GM18951 (cell line): Measurements from ENCODE around the gene TRAPPC5.

Experiments used
- POLR2A ChIP-seq: IDR thresholded peaks from 4 replicates; pipeline ENCODE4 v1.6.1; 2011; ENCODE audit warnings: mild to moderate bottlenecking; ENCODE audit not compliant: insufficient read length, insufficient read depth; ENCODE audit errors: extremely low read depth
- in situ Hi-C: fragments of 300-500 bp; cut with MboI; formaldehyde crosslinking; loops from one replicate; pipeline ENCODE4 v1.12.0; 2022; ENCODE audit warnings: low sequenced_read_pairs, mixed read lengths, inconsistent platforms; ENCODE audit not compliant: unreplicated experiment

Gene TRAPPC5

DNA sequence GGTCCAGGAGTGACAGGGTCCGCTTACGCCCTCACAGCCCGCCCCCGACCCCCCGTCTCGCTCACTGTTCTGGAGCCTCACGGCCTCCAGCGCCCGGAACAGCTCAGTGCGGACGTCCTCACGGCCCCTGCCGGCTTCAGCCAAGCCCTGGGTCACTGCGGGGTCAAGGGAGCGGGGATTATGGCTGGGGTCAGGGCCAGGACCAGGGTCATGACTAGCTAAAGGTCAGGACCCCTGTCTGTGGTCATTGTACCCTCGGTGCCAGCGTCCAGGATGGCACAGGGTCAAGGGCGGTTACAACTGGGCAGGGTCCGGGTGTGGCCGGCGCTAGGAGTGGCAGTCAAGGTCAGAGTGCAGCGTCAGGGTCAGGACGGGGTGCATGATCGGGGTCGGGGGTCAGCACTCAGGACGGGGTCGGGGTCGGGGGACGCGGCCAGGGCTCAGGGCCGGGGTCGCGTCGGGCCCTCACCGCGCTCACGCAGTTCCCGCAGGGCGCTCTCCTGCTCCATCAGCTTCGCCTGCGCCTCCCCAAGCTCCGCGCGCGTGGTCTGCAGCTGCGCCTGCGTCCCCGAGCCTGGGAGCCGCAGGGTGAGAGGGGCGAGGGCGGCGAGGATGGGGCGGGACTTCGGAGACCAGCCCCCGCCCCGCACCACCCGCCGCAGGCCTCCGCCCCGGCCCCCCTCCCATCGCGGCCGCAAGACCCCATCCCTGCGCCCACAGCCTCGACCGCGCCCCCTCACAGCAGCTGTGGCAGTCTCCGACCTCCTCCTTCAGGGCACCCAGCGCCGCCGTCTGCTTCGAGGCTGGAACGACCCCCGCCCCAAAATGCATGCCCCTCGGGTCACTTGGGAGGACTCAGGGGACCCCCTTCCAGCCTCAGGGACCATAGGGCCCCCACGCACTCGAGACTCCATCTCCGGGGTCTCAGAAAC is 49.9 kb downstream of the TRAPPC5 start:
- no peak for TF ChIP-seq POLR2A
- in situ Hi-C loops, result no loop called here

DNA sequence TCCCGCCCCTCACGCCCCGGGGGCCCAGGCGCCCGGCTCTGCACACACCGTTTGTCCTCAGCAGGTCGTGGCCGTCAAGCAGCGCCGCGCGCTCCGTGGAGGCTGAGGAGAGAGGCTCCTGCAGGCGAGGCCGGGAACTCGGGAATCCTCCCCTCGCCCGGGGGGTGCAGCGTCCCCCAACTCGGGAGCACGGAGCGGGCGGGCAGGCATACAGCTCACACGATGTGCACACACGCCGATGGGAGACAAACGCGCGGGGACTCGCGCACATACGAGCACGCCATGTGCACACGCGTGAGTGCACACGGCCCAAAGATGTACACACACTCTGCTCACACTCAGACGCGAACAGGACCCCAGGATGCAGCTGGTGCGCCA is 50.6 kb downstream of the TRAPPC5 start:
- TF ChIP-seq POLR2A, result no peak
- in situ Hi-C loops, result no loop called here

DNA sequence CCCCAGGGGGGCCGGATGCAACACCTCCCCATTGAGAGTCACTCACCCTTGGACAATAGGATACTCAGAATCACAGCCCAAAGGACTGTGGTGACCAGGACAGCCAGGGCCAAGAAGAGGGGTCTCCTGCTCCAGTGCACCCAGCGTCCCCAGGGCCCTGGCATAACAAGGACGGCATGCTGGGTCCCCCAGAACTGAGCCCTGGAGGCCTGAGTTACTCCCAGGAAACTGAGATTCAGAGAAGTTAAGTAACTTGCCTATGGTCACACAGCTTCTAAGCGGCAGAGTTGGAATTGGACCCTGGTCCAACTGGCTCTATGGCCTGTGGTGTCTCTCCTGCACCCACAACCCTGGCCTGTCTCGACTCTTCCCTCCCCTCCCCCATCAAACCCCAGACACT is 51.0 kb downstream of the TRAPPC5 start:
- in situ Hi-C loops, result no loop called here
- TF ChIP-seq POLR2A, result no peak

DNA sequence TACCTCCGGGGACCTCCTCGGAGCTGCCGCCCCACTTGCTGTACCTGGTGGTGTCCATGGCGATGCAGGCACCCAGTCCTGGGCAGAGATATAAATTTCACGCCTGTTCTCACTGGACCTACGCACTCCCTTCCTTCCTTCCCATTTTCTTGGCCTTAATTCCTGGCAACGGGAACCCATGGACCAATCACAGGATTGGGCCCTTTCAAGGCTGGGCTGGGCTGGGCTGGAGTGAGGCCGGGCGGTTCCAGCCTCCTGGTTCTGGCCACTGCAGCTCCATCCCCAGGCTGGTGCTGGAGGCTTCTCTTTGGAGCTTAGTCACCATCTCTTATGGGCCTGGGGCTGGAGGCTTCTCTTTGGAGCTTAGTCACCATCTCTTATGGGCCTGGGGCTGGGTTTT is 51.4 kb downstream of the TRAPPC5 start, which contains the start of gene CLEC4G:
CLEC4G (minus strand) TSS at position 66 of the 400 bp plus-strand sequence; CDS start at position 58, 8 bp downstream.
- TF ChIP-seq POLR2A, result no peak
- in situ Hi-C loops, result no loop called here

DNA sequence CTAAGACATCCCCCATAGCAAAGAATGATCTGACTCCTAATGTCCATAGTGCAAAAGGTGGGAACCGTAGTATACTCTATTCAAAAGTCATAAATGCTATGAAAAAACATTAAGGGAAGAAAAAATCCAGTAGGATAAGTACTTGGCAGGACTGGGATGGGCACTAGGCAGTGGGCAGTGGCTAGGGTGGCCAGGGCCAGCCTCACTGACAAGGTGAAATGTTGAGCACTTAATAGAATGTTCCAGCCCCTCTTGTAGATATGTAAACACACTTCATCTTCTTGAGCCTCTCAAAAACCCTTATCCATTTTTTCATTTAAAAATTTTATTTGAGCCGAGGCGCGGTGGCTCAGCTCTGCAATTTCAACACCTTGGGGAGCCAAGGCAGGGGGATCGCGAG is 52.7 kb downstream of the TRAPPC5 start:
- in situ Hi-C loops, result no loop called here
- TF ChIP-seq POLR2A, result no peak

DNA sequence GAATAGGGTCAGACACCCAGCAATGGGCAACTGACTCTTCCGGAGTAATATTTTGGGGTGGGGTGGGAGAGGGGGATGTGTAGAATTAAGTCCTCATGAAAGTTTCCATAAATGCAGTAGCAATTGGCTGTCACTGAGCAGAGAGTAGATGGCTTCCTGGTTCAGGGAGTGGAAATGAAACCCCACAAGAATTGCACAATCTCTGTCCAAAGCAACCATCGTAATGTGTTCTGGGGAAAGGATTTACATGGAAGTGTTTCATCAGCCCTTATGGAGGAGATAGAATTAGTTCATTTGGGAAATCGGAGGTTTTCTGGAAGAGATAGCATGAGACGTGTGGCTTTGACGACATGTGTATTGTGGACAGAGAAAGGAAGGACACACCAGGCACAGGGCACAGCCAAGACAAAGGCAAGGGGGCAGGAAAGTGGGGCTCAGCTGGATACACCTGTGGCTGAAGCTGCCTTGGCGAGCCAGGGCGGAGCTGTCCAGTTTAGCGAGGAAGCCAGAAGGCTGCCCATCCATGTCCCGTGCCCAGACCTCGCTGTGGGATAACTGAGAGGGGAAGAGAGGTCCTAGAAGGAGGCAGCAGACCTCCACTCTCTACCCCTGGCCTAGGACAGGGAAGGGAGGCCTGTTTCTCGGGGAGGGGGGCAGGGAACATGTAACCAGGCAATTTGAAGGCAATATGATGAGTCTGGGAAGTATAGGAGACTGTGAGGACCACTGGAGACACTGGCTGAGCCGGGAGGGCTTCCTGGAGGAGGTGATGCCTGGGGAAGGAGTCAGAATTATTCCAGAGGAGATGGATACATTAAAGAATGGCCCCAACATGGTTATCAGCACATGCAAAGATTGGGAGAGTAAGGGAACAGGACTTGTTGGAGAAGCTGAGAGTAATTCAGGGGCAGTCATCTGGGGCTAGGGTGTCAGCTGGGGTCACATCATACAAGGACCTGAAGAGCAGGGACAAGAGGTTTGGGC is 53.9 kb downstream of the TRAPPC5 start:
- no peak for TF ChIP-seq POLR2A
- in situ Hi-C loops, result no loop called here

DNA sequence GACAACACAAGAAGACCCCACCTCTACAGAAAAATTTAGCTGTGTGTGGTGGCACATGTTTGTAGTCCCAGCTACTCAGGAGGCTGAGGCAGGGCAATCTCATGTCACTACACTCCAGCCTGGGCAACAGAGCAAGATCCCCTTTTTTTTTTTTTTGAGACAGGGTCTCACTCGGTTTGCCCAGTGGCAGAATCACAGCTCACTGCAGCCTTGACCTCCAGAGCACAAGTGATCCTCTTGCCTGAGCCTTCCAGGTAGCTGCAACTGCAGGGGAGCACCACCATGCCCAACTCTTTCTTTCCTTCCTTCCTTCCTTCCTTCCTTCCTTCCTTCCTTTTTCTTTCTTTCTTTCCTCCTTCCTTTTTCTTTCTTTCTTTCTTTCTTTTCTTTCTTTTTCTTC is 55.5 kb downstream of the TRAPPC5 start:
- no peak for TF ChIP-seq POLR2A
- in situ Hi-C loops, result no loop called here

DNA sequence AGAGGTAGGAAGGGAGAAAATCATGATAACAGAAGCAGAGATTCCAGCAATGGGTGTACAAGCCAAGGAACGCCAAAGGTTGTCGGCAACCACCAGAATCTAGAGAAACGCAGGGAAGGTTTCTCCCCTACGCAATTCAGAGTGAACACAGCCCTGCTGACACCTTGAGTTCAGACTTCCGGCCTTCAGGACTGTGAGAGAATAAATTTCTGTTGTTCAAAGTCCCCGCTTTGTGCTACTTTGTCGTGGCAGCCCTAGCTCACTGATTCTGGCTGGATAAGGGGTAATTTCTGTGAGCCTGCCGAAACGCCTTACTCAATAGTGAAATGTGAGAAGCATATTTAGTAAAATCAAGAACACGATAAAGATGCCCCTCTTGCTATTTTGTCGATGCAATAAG is 56.6 kb downstream of the TRAPPC5 start:
- in situ Hi-C loops, result no loop called here
- TF ChIP-seq POLR2A, result no peak
